GM19238 (cell line): ENCODE results near the gene CCDC15.
A peak's percentile ranks its signal among the peaks of the same experiment; 100 is the strongest.
"Not testable (repeated sequence)": the region's sequence is repeated elsewhere in the genome, so short reads cannot be mapped to it uniquely, and the experiment has no call there.

Source experiments
- DNase-seq: peaks from one replicate; pipeline ENCODE4 v3.0.0; 2011; ENCODE audit warnings: low spot score; ENCODE audit not compliant: insufficient read length

CCDC15 gene

DNA sequence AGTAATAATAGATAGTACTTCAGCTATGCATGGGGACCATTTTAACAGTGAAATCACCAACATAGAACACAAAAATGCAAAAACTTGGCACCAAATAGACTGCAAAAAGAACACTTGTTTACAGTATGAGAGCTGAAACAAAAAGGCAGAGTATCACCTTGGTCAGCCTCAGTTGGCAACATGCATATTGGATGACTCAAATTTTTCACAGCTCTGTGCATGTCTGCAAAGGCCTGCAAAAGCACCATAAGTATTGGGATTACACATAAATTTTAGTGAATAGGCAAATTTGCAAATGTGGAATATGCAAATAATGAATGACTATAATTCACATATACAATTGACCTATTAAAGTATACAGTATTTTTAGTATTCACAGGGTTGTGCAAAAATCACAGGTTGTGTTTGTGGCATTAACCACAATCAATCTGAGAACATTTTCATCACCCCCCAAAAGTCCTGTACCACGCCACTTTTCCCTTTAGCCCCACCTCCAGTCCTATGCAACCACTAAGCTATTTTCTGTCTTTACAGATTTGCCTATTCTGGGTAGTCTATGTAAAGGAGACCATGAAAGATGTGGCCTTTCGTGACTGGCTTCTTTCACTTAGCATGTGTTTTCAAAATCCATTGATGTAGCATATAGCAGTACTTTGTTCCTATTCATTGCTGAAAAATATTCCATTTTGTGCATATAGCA is 47.2 kb downstream of the CCDC15 start:
- DNase-seq, result no peak

GRCh38 chr11:125001849-125002248 is 47.8 kb downstream of the CCDC15 start:
- DNase-seq, result no peak

GRCh38 chr11:125005491-125005890 is 51.5 kb downstream of the CCDC15 start:
- DNase-seq, result no peak

- DNase-seq, result no peak
These were observed 62.4 kb downstream of the CCDC15 start for GRCh38 chr11:125016413-125016812.

GRCh38 chr11:125020342-125020741 is 66.3 kb downstream of the CCDC15 start:
- no peak for DNase-seq

GRCh38 chr11:125022551-125022950 is 68.5 kb downstream of the CCDC15 start:
- no peak for DNase-seq

GRCh38 chr11:125025968-125026367 is 72.0 kb downstream of the CCDC15 start:
- DNase-seq, result no peak

- not testable (repeated sequence) for DNase-seq
These were observed 75.4 kb downstream of the CCDC15 start for GRCh38 chr11:125029431-125029830.

DNA sequence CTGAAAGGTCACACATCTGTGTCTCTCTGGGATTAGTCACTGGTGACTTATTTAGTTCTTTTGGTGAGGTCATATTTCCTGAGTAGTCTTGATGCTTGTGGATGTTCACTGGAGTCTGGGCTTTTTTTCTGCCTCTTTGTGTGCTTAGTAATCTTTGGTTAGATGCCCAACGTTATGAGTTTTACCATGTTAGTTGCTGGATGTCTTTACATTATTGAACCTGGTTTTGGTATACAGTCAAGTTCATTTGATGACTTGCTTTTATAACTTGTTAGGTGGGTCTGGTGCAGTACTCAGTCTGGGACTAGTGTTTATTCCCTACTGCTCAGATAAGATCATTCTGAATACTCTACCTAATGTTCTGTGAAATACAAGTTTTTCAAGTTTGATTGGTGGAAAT is 82.9 kb downstream of the CCDC15 start:
- DNase-seq, result no peak

- no peak for DNase-seq
These were observed 95.3 kb downstream of the CCDC15 start for GRCh38 chr11:125049164-125049792.

- DNase-seq, result no peak
These were observed 98.0 kb downstream of the CCDC15 start for GRCh38 chr11:125052047-125052446.

DNA sequence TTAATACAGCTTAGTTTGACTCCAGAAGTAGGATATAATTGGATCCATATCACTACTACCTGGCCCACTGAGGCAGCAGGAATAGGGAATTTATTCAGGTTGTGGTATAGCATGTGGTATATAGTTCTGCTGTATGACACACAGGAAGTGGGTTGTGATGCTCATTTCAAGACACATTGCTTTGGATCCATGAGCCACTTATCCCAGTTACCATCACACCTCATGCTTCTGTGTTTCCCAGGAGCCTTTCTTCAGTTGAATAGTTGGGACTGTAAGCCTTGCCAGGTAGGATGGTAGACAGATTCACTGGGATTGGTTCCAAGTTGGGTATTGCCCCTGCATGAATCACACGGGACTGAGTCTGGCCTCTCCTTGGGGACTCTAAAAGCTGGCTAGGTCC is 99.2 kb downstream of the CCDC15 start:
- DNase-seq, result no peak

DNA sequence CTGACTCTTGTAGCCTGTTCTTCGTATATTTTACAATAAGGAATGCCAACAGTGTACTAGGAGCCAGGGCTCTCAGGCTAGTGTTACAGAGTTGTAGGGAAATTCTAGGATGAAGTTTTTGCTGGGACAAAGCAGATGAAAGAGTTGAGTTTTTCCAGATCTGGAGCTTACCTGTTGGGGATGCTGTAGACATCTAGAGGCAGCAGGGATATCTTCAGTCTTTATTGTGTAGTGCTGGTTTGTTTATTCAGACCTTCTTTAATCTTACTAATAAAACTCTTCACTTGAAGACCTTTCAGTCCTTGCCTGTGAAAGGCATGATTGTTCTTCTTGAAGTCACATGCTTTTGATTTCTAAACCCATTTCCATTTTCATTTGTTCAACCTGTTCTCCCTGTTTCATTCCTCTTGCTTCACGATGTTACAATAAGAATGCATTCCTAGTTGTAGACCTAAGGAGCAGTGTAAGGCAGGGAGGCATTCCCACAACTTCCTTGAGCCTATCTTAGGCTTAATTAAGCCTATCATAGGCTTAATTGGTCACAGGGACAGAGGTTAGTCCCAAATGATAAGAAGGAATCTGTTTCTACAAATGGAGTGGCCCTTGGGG is 101.2 kb downstream of the CCDC15 start:
- no peak for DNase-seq

DNA sequence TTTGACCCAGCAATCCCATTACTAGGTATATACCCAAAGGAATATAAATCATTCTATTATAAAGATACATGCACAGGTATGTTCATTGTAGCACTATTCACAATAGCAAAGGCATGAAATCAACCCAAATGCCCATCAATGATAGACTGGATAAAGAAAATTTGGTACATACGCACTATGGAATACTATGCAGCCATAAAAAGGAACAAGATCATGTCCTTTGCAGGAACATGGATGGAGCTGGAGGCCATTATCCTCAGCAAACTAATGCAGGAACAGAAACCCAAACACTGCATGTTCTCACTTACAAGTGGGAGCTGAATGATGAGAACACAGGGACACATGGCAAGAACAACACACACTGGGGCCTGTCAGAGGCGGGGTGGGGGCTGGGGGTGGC is 102.1 kb downstream of the CCDC15 start:
- not testable (repeated sequence) for DNase-seq

- no peak for DNase-seq
These were observed 103.1 kb downstream of the CCDC15 start for GRCh38 chr11:125056931-125057692.

DNA sequence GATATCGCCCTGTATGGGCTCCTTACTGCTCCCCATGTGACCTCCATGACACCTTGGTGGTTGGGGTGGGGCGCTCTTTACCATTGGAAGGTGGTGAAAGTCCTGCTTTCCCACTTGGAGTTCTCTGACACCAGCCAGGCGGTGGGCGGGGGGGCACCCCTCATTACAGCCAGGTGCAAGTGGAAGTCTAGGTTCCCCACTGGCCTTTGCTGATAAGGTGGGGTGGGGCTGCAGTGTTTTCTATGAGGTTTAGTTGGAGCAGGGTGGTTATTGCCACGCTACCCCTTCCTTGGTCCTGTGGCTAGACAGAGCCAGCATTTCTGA is 103.7 kb downstream of the CCDC15 start:
- DNase-seq, result no peak

GRCh38 chr11:125061281-125061680 is 107.3 kb downstream of the CCDC15 start:
- DNase-seq, result no peak

DNA sequence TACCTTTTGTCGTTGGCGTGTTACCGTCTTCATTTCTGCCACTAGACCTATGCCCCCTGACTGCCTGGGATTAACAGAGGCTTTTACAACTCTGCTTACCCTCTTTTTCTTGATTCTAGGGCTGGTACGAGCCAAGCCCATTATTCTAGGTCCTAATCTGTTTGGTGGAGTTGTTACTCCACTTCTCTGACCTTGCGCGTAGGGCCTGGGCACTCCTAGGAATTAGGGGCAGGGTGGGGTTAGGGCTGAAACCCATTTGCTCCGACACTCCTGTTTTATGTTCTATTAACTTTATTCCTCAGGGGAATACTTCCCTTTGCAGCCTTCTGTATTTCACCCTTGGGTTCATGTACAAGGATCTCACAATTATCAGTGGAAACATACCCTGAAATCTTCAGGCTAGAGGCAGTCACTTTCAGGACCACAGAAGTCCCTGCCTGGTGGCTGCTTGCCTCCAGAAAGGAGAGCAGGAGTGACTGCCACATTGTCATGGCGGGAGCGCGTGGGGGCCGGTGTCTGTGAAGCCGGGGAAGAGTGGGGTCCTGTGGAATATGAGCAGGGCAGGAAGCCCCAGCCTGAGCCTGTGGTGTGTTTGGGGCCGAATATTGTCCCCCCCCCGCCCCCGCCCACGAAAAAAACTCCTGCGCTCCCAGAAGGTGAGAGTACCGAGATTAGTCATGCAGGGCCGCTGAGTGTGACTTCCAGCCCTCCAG is 108.4 kb downstream of the CCDC15 start:
- no peak for DNase-seq

DNA sequence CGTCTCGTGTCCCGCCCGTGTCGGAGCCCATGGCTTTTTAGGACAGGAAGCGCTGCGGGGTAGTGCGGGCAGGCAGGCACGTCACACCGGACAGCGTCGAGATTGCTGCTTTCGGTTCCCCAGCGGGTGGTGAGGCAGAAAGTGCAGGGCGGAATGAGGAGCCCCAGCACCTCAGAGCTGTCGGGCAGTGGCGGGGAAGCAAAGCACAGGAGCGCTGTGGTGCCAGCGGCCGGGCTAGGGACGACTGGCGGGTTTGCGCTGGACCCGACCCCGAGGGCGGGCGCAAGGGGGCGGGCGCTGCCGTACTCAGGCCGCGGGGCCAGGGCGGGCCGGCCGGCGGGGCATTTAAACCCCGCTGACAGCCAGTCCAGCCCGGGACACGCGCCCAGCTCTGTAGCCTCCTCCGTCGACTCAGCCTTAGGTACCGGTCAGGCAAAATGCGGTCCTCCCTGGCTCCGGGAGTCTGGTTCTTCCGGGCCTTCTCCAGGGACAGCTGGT is 109.0 kb downstream of the CCDC15 start, which contains the start of gene SLC37A2:
TSS of gene SLC37A2 (plus strand) at position 375 of the 498 bp plus-strand sequence. CDS start at position 438, 63 bp downstream.
- peak; percentile 81 for DNase-seq

- DNase-seq, result peak; percentile 35
These were observed 109.5 kb downstream of the CCDC15 start for GRCh38 chr11:125063429-125064043.

DNA sequence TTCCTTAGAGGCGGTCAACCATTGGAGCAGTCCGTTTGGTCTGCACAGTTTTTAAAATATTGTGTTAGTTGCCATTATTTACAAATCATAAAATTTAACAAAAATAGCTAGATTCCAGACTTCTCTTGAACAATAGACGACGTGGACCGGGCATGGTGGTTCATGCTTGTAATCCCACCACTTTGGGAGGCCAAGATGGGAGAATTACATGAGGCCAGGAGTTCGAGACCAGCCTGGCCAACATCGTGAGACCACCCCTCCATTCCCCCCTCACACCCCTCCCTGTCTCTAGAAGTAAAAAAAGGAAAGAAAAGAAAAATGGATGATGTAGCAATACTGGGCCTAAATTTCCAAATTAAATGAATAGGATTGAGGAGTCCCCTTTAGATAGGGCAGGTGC is 110.1 kb downstream of the CCDC15 start:
- DNase-seq, result no peak
